ENCODE results near the gene LRFN4.

DNA sequence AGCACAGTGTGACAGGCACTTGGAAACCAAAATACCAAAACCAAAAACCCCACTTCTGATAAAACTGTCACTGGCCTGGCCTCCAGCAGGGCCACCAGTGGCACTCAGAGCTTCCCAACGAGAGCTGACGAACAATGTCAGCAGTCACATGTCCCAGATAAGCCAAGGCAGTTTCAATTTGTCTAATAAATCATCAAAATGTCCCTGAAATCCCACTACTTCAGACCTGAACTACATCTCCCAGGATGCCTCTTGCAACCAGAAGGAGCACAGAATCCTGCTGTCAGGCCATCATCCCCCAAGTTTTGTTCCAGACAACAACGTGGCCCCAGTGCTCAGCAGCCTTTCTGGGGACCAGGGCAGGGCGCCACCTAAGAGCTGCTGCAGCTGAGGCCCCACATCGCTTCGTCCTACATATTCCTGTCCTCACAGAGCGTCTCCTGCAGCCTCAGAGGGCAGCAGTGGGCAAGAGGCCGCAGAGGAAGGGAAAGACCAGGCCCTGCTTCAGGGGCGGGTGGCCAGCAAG lies 25.1 kb downstream of the LRFN4 start:
- TF ChIP-seq, protein P1, sequence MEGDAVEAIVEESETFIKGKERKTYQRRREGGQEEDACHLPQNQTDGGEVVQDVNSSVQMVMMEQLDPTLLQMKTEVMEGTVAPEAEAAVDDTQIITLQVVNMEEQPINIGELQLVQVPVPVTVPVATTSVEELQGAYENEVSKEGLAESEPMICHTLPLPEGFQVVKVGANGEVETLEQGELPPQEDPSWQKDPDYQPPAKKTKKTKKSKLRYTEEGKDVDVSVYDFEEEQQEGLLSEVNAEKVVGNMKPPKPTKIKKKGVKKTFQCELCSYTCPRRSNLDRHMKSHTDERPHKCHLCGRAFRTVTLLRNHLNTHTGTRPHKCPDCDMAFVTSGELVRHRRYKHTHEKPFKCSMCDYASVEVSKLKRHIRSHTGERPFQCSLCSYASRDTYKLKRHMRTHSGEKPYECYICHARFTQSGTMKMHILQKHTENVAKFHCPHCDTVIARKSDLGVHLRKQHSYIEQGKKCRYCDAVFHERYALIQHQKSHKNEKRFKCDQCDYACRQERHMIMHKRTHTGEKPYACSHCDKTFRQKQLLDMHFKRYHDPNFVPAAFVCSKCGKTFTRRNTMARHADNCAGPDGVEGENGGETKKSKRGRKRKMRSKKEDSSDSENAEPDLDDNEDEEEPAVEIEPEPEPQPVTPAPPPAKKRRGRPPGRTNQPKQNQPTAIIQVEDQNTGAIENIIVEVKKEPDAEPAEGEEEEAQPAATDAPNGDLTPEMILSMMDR (IDR thresholded peaks at IDR 0.05), result no peak
- TF ChIP-seq REST (IDR thresholded peaks at IDR 0.05; ENCODE audit: insufficient read depth in 1 of 2, low read depth in 2 of 2, low read length in 1 of 2), result no peak
